ENCODE results near the gene EDNRA. TPM values are rescaled to one million over a fixed set of nuclear protein-coding genes. Genes with fewer than 3 reads are reported as not detected.

Gene EDNRA
- total RNA-seq, 3 donors from 2014 or later (not counting 1 experiment from before 2014, with no cell fraction given), result not detected

GRCh38 chr4:147560625-147561024 lies 79.7 kb downstream of the EDNRA start:
- H3K4me3 Mint-ChIP-seq, result no peak overlapping the region

GRCh38 chr4:147566762-147567161 lies 85.9 kb downstream of the EDNRA start:
- H3K9me3 Mint-ChIP-seq, result no peaks in the 10 kb centered on the region
- no peaks in the 10 kb centered on the region for H3K27me3 ChIP-seq (ENCODE audit: control insufficient read depth, insufficient read depth, low read length)
- no peaks in the 10 kb centered on the region for H3K36me3 Mint-ChIP-seq
- intact Hi-C loops (cut with micrococcal nuclease), result no loop called here
- DNase-seq (no peak), ATAC-seq (no peak)
- peaks cover 22 to 27% of the 10 kb centered on the region in 2 donors for H3K27me3 Mint-ChIP-seq (ENCODE audit: low read depth in 2 of 2)
- H3K4me1 Mint-ChIP-seq, result no peaks in the 10 kb centered on the region
- H3K27ac ChIP-seq (ENCODE audit: low read length), result no peak overlapping the region
- no peaks in the 10 kb centered on the region for H3K36me3 ChIP-seq (ENCODE audit: control insufficient read depth, insufficient read depth, low read length)
- no peak overlapping the region for H3K4me3 Mint-ChIP-seq
- H3K4me1 ChIP-seq (ENCODE audit: control insufficient read depth, insufficient read depth, low read length), result no peaks in the 10 kb centered on the region
- no peaks in the 10 kb centered on the region for H3K9me3 ChIP-seq (ENCODE audit: control insufficient read depth, insufficient read depth, low read length)
- no peak overlapping the region for H3K27ac Mint-ChIP-seq
- H3K4me3 ChIP-seq (ENCODE audit: low read length), result no peak overlapping the region
- no peak for TF ChIP-seq CTCF (IDR thresholded peaks at IDR 0.05)

More at GRCh38 chr4:147560625-147561024, 79.7 kb downstream of the EDNRA start:
- Histone ChIP-seq H3K9me3 (ENCODE audit: control insufficient read depth, insufficient read depth, low read length) (no peaks in the 10 kb centered on the region), H3K27me3 (ENCODE audit: control insufficient read depth, insufficient read depth, low read length) (no peaks in the 10 kb centered on the region), H3K27ac (ENCODE audit: low read length) (no peak overlapping the region), H3K36me3 (ENCODE audit: control insufficient read depth, insufficient read depth, low read length) (no peaks in the 10 kb centered on the region), H3K4me3 (ENCODE audit: low read length) (no peak overlapping the region), H3K4me1 (ENCODE audit: control insufficient read depth, insufficient read depth, low read length) (no peaks in the 10 kb centered on the region)
- Mint-ChIP-seq H3K27me3 (ENCODE audit: low read depth in 2 of 2) (peaks cover 6 to 12% of the 10 kb centered on the region in 2 donors), H3K4me1 (no peaks in the 10 kb centered on the region), H3K27ac (no peak overlapping the region), H3K36me3 (no peaks in the 10 kb centered on the region), H3K9me3 (peaks cover 0 to 2% of the 10 kb centered on the region in 2 donors)
- 100% methylated on average over 2 of the region's 4 CpGs for whole genome bisulfite sequencing (ENCODE audit: insufficient coverage)
- intact Hi-C loops (cut with micrococcal nuclease), result no loop called here
- ATAC-seq, result no peak
- TF ChIP-seq CTCF (IDR thresholded peaks at IDR 0.05), result no peak
- no peak for DNase-seq

GRCh38 chr4:147567276-147567675 lies 86.4 kb downstream of the EDNRA start:
- Mint-ChIP-seq H3K9me3 (no peaks in the 10 kb centered on the region), H3K4me1 (no peaks in the 10 kb centered on the region), H3K27ac (no peak overlapping the region), H3K4me3 (no peak overlapping the region), H3K36me3 (no peaks in the 10 kb centered on the region), H3K27me3 (ENCODE audit: low read depth in 2 of 2) (peaks cover 22 to 27% of the 10 kb centered on the region in 2 donors)
- TF ChIP-seq CTCF (IDR thresholded peaks at IDR 0.05), result no peak
- Histone ChIP-seq H3K4me3 (ENCODE audit: low read length) (no peak overlapping the region), H3K4me1 (ENCODE audit: control insufficient read depth, insufficient read depth, low read length) (no peaks in the 10 kb centered on the region), H3K36me3 (ENCODE audit: control insufficient read depth, insufficient read depth, low read length) (no peaks in the 10 kb centered on the region), H3K27ac (ENCODE audit: low read length) (no peak overlapping the region), H3K9me3 (ENCODE audit: control insufficient read depth, insufficient read depth, low read length) (no peaks in the 10 kb centered on the region), H3K27me3 (ENCODE audit: control insufficient read depth, insufficient read depth, low read length) (no peaks in the 10 kb centered on the region)
- DNase-seq (no peak), ATAC-seq (no peak)
- WGBS (ENCODE audit: insufficient coverage), result 100% methylated on average over 1 of the region's 1 CpG
- intact Hi-C loops (cut with micrococcal nuclease), result no loop called here

- no peaks in the 10 kb centered on the region for H3K36me3 ChIP-seq (ENCODE audit: control insufficient read depth, insufficient read depth, low read length)
- peaks cover 17 to 27% of the 10 kb centered on the region in 2 donors for H3K27me3 Mint-ChIP-seq (ENCODE audit: low read depth in 2 of 2)
- H3K27ac Mint-ChIP-seq, result no peak overlapping the region
- no peaks in the 10 kb centered on the region for H3K4me1 ChIP-seq (ENCODE audit: control insufficient read depth, insufficient read depth, low read length)
- ATAC-seq (no peak), DNase-seq (no peak)
- peaks cover under 1% of the 10 kb centered on the region in 2 donors for H3K4me1 Mint-ChIP-seq
- no peak for TF ChIP-seq CTCF (IDR thresholded peaks at IDR 0.05)
- H3K9me3 ChIP-seq (ENCODE audit: control insufficient read depth, insufficient read depth, low read length), result no peaks in the 10 kb centered on the region
- WGBS (ENCODE audit: insufficient coverage), result 88% methylated on average over 3 of the region's 4 CpGs
- intact Hi-C loops (cut with micrococcal nuclease), result no loop called here
- H3K36me3 Mint-ChIP-seq, result no peaks in the 10 kb centered on the region
- no peak overlapping the region for H3K27ac ChIP-seq (ENCODE audit: low read length)
- H3K27me3 ChIP-seq (ENCODE audit: control insufficient read depth, insufficient read depth, low read length), result no peaks in the 10 kb centered on the region
- H3K4me3 Mint-ChIP-seq, result no peak overlapping the region
- H3K4me3 ChIP-seq (ENCODE audit: low read length), result no peak overlapping the region
- no peaks in the 10 kb centered on the region for H3K9me3 Mint-ChIP-seq
These were observed 89.7 kb downstream of the EDNRA start for GRCh38 chr4:147570616-147571015.

Data from natural killer cell (primary cell).